SK-N-SH (cell line): ENCODE measurements around the gene MANSC1.

ENCODE experiments used
- CHD2 ChIP-seq: fragments of 150-350 bp; IDR thresholded peaks from 2 replicates; pipeline ENCODE4 v1.6.1; 2018; ENCODE audit warnings: low read length; ENCODE audit not compliant: partially characterized antibody
- RAD21 ChIP-seq: IDR thresholded peaks from 2 replicates; pipeline ENCODE4 v1.6.1; 2012; ENCODE audit warnings: mild to moderate bottlenecking, low read length
- TF ChIP-seq, protein P1 (sequence below): fragments of 200-600 bp; sonication (generic); IDR thresholded peaks from 2 replicates; pipeline ENCODE4 v1.6.1; 2017; ENCODE audit warnings: antibody characterized with exemption, mild to moderate bottlenecking, moderate library complexity

DNA sequence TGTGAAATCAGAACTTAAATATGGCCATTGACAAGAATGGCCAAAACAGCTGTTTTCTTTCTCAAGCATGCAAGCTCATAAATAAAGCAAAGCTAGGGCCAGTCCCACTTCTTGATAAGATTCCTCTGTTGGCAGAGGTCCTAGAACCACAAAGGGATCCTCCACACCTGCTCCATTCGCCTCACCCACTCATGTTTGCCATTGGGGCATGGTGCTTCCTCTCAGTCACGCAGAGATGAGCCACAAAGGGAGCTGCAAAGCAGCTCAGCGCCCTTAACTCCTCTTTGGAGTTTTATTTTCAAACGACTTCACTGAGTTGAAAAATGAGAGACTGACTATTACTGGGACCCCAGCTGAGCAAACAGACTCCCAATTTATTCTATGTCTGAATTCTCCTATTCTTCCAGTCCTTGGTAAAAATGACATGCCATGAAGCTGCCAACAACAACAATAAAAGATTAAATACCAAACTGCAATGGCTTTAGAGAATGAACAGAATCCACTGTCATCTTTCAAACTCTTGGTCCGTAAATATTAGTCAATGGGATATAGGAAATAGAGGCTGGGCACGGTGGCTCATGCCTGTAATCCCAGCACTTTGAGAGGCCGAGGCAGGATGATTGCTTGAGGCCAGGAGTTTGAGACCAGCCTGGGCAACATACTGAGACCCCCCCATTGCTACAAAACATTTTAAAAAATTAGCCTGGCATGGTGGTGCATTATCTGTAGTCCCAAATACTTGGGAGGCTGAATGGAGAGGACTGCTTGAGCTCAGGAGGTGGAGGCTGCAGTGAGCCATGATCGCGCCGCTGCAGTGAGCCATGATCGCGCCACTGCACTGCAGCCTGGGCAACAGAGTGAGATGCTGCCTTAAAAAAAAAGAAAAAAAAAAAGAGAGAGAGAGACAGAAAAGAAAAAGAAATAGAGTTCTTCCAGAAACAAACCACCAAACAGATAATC, 16.4 kb downstream of the MANSC1 start:
- TF ChIP-seq, protein P1, sequence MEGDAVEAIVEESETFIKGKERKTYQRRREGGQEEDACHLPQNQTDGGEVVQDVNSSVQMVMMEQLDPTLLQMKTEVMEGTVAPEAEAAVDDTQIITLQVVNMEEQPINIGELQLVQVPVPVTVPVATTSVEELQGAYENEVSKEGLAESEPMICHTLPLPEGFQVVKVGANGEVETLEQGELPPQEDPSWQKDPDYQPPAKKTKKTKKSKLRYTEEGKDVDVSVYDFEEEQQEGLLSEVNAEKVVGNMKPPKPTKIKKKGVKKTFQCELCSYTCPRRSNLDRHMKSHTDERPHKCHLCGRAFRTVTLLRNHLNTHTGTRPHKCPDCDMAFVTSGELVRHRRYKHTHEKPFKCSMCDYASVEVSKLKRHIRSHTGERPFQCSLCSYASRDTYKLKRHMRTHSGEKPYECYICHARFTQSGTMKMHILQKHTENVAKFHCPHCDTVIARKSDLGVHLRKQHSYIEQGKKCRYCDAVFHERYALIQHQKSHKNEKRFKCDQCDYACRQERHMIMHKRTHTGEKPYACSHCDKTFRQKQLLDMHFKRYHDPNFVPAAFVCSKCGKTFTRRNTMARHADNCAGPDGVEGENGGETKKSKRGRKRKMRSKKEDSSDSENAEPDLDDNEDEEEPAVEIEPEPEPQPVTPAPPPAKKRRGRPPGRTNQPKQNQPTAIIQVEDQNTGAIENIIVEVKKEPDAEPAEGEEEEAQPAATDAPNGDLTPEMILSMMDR, result no peak
- no peak for TF ChIP-seq RAD21
- TF ChIP-seq CHD2, result no peak
